ENCODE measurements around the gene UBE2G2. TPM values are rescaled to one million over a fixed set of nuclear protein-coding genes. Genes with fewer than 3 reads are reported as not detected.
"Not testable (repeated sequence)": the region's sequence is repeated elsewhere in the genome, so short reads cannot be mapped to it uniquely, and the experiment has no call there.

The UBE2G2 gene
- total RNA-seq, 3 donors from 2014 or later, result 138 to 144 (median 140) TPM

- no peak for ATAC-seq
Observed at GRCh38 chr21:44840771-44841170, 39.2 kb upstream of the UBE2G2 start.

GRCh38 chr21:44838951-44839350 lies 37.3 kb upstream of the UBE2G2 start:
- no peak overlapping the region for H3K4me3 Mint-ChIP-seq
- H3K4me1 Mint-ChIP-seq (ENCODE audit: low read depth), result no peaks in the 10 kb centered on the region
- no peaks in the 10 kb centered on the region for H3K9me3 Mint-ChIP-seq
- no peaks in the 10 kb centered on the region for H3K36me3 Mint-ChIP-seq (ENCODE audit: insufficient read depth)
- DNase-seq (no peak), ATAC-seq (no peak)
- peaks cover 3% of the 10 kb centered on the region for H3K27me3 Mint-ChIP-seq (ENCODE audit: low read depth)

More at GRCh38 chr21:44840771-44841170, 39.2 kb upstream of the UBE2G2 start:
- H3K4me3 Mint-ChIP-seq, result no peak overlapping the region
- DNase-seq, result no peak
- H3K27me3 Mint-ChIP-seq (ENCODE audit: low read depth), result peaks cover 3% of the 10 kb centered on the region
- no peaks in the 10 kb centered on the region for H3K9me3 Mint-ChIP-seq
- no peaks in the 10 kb centered on the region for H3K36me3 Mint-ChIP-seq (ENCODE audit: insufficient read depth)
- peaks cover 6% of the 10 kb centered on the region for H3K4me1 Mint-ChIP-seq (ENCODE audit: low read depth)

- peaks cover 3% of the 10 kb centered on the region for H3K27me3 Mint-ChIP-seq (ENCODE audit: low read depth)
- no peaks in the 10 kb centered on the region for H3K36me3 Mint-ChIP-seq (ENCODE audit: insufficient read depth)
- ATAC-seq (no peak), DNase-seq (no peak)
- H3K4me1 Mint-ChIP-seq (ENCODE audit: low read depth), result no peaks in the 10 kb centered on the region
- no peaks in the 10 kb centered on the region for H3K9me3 Mint-ChIP-seq
- no peak overlapping the region for H3K4me3 Mint-ChIP-seq
Observed at GRCh38 chr21:44838039-44838895, 36.6 kb upstream of the UBE2G2 start.

- H3K36me3 Mint-ChIP-seq (ENCODE audit: insufficient read depth), result no peaks in the 10 kb centered on the region
- no peak overlapping the region for H3K4me3 Mint-ChIP-seq
- H3K4me1 Mint-ChIP-seq (ENCODE audit: low read depth), result no peaks in the 10 kb centered on the region
- no peak for DNase-seq
- no peaks in the 10 kb centered on the region for H3K9me3 Mint-ChIP-seq
- peaks cover 3% of the 10 kb centered on the region for H3K27me3 Mint-ChIP-seq (ENCODE audit: low read depth)
- ATAC-seq, result no peak
Observed at GRCh38 chr21:44837537-44837936, 35.9 kb upstream of the UBE2G2 start.

- H3K9me3 Mint-ChIP-seq, result no peaks in the 10 kb centered on the region
- H3K36me3 Mint-ChIP-seq (ENCODE audit: insufficient read depth), result no peaks in the 10 kb centered on the region
- ATAC-seq, result no peak
Observed at GRCh38 chr21:44836666-44837471, 35.2 kb upstream of the UBE2G2 start.

GRCh38 chr21:44836349-44836665 lies 34.7 kb upstream of the UBE2G2 start:
- Mint-ChIP-seq H3K4me1 (ENCODE audit: low read depth) (peaks cover 2% of the 10 kb centered on the region), H3K4me3 (no peak overlapping the region), H3K36me3 (ENCODE audit: insufficient read depth) (no peaks in the 10 kb centered on the region), H3K27me3 (ENCODE audit: low read depth) (no peaks in the 10 kb centered on the region), H3K9me3 (no peaks in the 10 kb centered on the region)
- ATAC-seq (no peak), DNase-seq (no peak)

More at GRCh38 chr21:44836666-44837471, 35.2 kb upstream of the UBE2G2 start:
- H3K4me1 Mint-ChIP-seq (ENCODE audit: low read depth), result no peaks in the 10 kb centered on the region
- no peak for DNase-seq
- no peak overlapping the region for H3K4me3 Mint-ChIP-seq
- H3K27me3 Mint-ChIP-seq (ENCODE audit: low read depth), result no peaks in the 10 kb centered on the region

- DNase-seq (no peak), ATAC-seq (no peak)
- Mint-ChIP-seq H3K4me1 (ENCODE audit: low read depth) (peaks cover 7% of the 10 kb centered on the region), H3K27me3 (ENCODE audit: low read depth) (no peaks in the 10 kb centered on the region), H3K36me3 (ENCODE audit: insufficient read depth) (no peaks in the 10 kb centered on the region), H3K9me3 (no peaks in the 10 kb centered on the region), H3K4me3 (no peak overlapping the region)
Observed at GRCh38 chr21:44835647-44835973, 34.0 kb upstream of the UBE2G2 start.

- H3K4me3 Mint-ChIP-seq, result no peak overlapping the region
- no peaks in the 10 kb centered on the region for H3K9me3 Mint-ChIP-seq
- H3K36me3 Mint-ChIP-seq (ENCODE audit: insufficient read depth), result no peaks in the 10 kb centered on the region
- no peaks in the 10 kb centered on the region for H3K27me3 Mint-ChIP-seq (ENCODE audit: low read depth)
- ATAC-seq (no peak), DNase-seq (no peak)
- H3K4me1 Mint-ChIP-seq (ENCODE audit: low read depth), result peaks cover 11% of the 10 kb centered on the region
Observed at GRCh38 chr21:44834951-44835646, 33.5 kb upstream of the UBE2G2 start.

- peaks cover 18% of the 10 kb centered on the region for H3K4me1 Mint-ChIP-seq (ENCODE audit: low read depth)
- H3K9me3 Mint-ChIP-seq, result no peaks in the 10 kb centered on the region
- H3K27me3 Mint-ChIP-seq (ENCODE audit: low read depth), result no peaks in the 10 kb centered on the region
- ATAC-seq (no peak), DNase-seq (no peak)
- H3K36me3 Mint-ChIP-seq (ENCODE audit: insufficient read depth), result no peaks in the 10 kb centered on the region
- no peak overlapping the region for H3K4me3 Mint-ChIP-seq
Observed at GRCh38 chr21:44834231-44834950, 32.8 kb upstream of the UBE2G2 start.

- Mint-ChIP-seq H3K4me3 (no peak overlapping the region), H3K36me3 (ENCODE audit: insufficient read depth) (no peaks in the 10 kb centered on the region), H3K27me3 (ENCODE audit: low read depth) (no peaks in the 10 kb centered on the region), H3K9me3 (peaks cover 1% of the 10 kb centered on the region), H3K4me1 (ENCODE audit: low read depth) (peaks cover 22% of the 10 kb centered on the region)
- ATAC-seq (no peak), DNase-seq (no peak)
Observed at GRCh38 chr21:44833663-44834062, 32.0 kb upstream of the UBE2G2 start.

GRCh38 chr21:44832516-44833255 lies 31.1 kb upstream of the UBE2G2 start:
- peaks cover 22% of the 10 kb centered on the region for H3K4me1 Mint-ChIP-seq (ENCODE audit: low read depth)
- not testable (repeated sequence) for H3K27me3 Mint-ChIP-seq (ENCODE audit: low read depth); H3K36me3 Mint-ChIP-seq (ENCODE audit: insufficient read depth); DNase-seq; H3K4me3 Mint-ChIP-seq; ATAC-seq
- H3K9me3 Mint-ChIP-seq, result peaks cover 11% of the 10 kb centered on the region

GRCh38 chr21:44831227-44831860 lies 29.7 kb upstream of the UBE2G2 start:
- peaks cover 22% of the 10 kb centered on the region for H3K4me1 Mint-ChIP-seq (ENCODE audit: low read depth)
- ATAC-seq, result no peak
- H3K9me3 Mint-ChIP-seq, result peaks cover 19% of the 10 kb centered on the region
- H3K4me3 Mint-ChIP-seq, result no peak overlapping the region
- no peak for DNase-seq
- H3K27me3 Mint-ChIP-seq (ENCODE audit: low read depth), result no peaks in the 10 kb centered on the region
- H3K36me3 Mint-ChIP-seq (ENCODE audit: insufficient read depth), result peaks cover 2% of the 10 kb centered on the region

- Mint-ChIP-seq H3K4me3 (no peak overlapping the region), H3K4me1 (ENCODE audit: low read depth) (peaks cover 22% of the 10 kb centered on the region), H3K36me3 (ENCODE audit: insufficient read depth) (peaks cover 2% of the 10 kb centered on the region), H3K27me3 (ENCODE audit: low read depth) (no peaks in the 10 kb centered on the region), H3K9me3 (peaks cover 19% of the 10 kb centered on the region)
- no peak for DNase-seq
- ATAC-seq, result peak; percentile 76 to 78
Observed at GRCh38 chr21:44829507-44830092, 28.0 kb upstream of the UBE2G2 start.

Data from activated T-cell treated with anti-CD3 and anti-CD28 coated beads, Interleukin-2, amount 50 U/mL, for 4 hours (primary cell).